ENCODE results near the gene PLEKHG3.
"Not testable (repeated sequence)": the region's sequence is repeated elsewhere in the genome, so short reads cannot be mapped to it uniquely, and the experiment has no call there.

PLEKHG3 gene

DNA sequence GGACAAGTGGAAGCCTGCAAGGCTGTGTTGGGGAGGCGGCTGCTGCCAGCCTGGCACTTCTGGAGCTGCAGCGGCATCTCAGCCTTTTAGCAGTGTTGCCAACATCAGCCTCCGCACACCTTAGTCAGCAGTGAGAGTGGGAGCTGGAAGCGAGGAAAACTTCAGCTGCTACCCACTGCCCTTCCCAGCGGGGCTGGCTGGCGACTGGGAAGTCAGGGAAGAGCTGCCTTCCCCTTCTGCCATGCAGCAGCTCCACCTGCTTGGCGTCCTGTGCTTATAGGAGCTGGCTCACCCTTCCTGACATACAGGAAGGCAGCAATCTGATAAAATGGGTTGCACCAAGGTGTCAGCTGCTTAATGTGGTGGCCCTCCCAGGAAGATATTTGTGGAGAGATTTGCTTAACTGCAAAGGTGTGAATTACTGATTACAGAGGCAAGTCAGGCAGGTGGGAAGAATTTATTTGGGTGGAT is 15.4 kb upstream of the PLEKHG3 start:
- no peak for DNase-seq

GRCh38 chr14:64689289-64689688 is 14.9 kb upstream of the PLEKHG3 start:
- DNase-seq = no peak

- DNase-seq = not testable (repeated sequence)
These were observed 13.6 kb upstream of the PLEKHG3 start for GRCh38 chr14:64690607-64691006.

DNA sequence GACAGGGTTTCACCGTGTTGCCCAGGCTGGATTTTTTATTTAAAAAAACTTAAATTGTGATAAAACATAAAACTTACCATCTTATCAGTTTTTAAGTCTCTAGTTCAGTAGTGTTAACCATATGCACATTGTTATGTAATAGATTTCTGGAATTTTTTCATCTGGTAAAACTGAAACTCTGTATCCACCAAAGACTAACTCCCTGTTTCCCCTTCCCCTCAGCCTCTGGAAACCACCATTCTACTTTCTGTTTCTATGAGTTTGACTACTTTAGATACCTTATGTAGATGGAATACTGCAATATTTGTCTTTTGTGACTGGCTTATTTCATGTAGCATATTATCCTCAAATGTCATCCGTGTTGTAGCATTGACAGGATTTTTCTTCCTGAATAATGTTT is 12.8 kb upstream of the PLEKHG3 start:
- DNase-seq = no peak

DNA sequence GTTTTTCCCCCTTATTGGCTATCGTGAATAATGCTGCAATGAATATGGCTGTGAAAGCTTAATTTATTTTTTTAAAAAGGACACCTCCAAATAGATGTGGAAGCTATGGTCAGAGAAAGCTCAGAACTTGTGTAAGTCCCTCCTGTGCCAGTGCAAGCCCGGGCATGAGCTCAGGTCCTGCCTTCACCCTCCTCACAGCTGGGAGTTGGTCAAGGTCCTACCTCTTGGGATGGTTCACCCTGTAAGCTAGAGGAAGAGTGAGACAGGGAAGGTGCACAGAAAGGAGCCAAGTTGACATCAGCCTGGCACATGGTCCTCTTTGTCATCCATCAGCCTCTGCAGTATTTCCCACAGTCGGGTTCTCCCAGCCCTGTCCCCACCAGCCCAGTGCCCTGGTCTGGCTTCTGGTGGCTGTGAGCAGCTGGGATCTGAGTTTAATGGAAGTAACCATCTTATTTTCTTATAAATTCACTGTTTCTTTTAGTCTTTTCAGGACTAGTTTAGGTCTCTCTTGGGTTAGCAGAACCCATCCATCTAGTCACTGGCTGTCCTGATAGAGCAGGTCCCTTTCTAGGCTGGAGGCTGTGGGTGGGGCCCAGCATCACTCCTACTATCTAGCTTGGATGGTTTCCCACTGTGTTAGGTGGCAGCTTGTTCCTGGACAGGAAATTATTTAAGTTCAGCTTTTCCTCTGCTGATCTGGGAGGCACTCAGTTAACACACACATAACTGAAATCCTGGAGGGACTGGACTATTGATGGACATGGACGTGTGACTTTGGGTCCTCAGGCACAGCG is 11.8 kb upstream of the PLEKHG3 start:
- DNase-seq = no peak

GRCh38 chr14:64692986-64693809 is 11.0 kb upstream of the PLEKHG3 start:
- DNase-seq = no peak

- DNase-seq = no peak
These were observed 10.4 kb upstream of the PLEKHG3 start for GRCh38 chr14:64693810-64694165.

GRCh38 chr14:64695071-64695470 is 9.2 kb upstream of the PLEKHG3 start:
- no peak for DNase-seq

DNA sequence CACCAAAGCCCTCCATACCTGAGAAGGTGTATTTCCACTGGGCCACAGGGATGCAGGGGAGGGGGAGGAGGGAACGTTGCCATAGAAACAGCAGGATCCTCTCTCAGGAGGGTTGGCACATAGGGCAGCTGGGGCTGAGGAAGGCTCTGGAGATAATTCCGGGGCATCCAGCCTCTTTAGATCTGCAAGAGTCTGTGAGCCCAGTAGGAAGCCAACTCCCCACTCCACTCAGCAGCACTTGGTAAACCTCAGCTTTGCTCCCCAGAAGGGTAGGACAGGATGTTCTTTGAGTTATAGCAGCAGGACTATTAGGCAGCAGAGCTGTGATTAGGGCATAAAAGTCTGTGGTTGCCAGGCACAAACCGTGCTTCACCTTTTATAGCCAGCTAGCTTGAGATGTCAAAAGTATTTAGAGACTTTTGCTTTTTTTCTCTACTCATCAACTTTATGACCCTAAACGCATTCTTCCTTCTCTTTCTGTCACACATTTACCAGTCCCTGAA is 7.8 kb upstream of the PLEKHG3 start:
- no peak for DNase-seq

GRCh38 chr14:64698903-64699302 is 5.3 kb upstream of the PLEKHG3 start:
- DNase-seq = no peak

- no peak for DNase-seq
These were observed 3.9 kb upstream of the PLEKHG3 start for GRCh38 chr14:64700290-64700689.

DNA sequence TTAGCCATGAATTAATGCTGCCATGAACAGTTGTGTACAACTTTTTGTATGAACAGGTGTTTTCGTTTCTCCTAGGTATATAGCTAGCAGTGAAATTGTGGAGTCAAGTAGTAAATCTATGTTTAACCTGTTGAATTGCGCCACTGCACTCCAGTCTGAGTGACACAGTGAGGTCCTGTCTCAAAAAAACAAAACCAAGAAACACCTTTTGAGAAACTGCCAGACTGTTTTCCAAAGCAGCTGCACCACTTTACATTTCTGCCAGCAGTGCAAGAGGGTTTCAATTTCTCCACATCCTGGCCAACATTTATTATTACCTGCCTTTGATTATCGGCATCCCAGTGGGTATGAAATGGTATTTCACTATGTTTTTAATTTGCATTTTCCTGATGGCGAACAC is 3.3 kb upstream of the PLEKHG3 start:
- no peak for DNase-seq

- DNase-seq = no peak
These were observed 2.6 kb upstream of the PLEKHG3 start for GRCh38 chr14:64701660-64702059.

DNA sequence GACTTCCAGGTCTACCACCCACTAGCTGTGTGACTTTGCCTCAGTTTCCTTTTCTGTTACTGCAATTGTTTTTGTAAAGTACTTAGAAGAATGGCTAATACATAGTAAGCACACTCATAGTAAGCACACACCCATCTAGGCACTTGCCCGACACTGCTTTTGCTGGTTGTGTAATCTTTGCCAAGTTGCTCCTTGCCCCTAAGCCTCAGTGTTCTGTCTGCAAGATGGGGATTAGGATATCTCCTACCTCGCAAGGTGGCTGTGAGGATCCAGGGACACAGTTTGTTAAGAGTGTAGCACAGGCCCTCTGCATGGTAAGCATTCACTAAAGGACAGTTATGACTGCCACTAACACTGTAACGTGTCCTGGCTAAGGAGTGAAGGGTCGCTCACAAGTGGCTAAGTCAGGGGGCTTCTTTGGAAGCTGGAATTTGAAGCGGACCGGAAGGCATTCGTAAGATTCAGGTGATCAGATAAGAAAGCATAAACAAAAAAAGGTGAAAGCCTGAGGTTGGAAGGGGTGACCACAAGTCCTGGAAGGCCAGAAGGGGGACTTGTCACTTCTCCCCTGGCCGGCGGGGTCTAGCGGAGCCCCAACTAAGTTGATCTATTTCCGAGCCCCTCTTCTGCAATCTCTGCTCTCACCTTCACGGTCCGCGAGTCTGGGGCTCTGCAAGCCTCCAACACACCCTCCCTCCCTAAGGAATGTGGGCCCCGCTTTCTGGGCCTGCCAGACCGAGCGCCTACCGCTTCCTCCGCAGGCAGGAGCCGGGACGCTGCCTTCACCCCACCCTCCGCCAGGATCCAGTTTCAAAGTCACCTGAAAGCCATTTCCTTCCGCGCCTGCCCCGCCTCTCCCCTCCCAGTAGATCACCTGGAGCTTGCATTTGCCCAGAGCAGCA is 1.5 kb upstream of the PLEKHG3 start:
- DNase-seq = no peak

GRCh38 chr14:64703395-64704142 is 655 bp upstream of the PLEKHG3 start:
- no peak for DNase-seq

DNA sequence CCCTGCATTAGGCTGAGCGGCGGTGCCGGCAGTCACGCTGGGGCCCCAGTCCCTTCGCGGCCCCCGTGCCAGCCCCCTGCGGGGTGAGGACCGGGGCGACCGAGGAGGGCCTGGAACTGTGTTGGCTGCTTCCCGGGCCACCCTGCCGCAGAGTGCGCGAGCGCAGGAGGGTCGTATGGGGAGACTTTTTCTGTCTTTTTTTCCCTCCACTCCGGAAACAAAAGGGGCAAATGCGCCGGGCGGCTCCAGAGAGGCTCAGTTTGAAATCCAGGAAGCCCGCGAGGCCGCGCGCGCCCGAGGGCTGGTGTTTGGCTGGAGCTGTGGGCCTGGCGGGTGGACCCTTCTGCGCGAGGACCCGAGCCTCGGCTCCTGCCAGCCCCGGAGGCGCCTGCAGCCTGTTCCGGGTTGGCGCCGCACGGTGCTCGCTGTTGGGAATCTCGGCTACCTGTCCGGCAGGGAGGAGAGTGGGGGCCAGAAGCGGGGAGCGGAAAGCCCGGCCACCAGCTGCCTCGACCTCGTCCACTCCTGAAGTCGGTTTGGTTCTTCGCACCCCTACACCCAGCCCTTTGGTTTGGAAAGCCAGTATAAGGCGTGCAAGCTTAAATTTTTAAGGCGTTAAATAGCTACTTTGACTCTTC is 638 bp downstream of the PLEKHG3 start:
- DNase-seq = no peak

DNA sequence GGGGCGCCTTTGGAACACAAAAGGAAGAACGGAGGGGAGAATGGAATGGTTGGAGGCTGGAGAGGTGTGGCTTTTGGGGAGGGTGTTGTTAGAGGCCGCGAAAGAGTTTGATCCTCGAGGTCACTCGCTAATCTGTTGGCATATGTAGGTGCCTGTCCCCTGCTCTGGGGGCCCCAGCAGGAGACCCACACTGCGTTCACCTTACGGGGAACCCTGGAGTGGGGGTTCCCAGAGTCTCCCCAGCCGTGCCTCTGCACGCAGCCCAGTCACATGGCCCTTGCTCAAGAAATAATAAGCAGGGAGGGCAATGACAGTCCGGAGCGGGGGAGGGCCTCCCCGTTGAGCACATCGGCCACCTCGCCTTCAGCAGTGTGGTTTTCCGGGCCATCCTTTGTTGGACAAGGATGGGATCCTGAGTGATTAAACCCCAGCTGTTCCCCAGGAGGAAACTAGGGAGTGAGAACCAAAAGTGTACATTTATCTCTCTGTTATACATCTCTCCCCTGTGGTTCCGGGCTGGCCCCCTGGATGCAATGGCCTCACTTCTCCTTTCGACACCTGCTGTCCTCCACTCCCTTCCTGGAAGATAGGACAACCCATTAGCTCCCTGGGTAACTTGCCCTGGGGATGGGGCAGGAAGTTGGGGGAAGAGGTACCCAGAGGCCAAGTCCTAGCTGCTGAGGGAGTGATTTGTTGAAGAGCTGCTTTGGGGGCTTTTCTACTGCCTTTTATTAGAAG is 1.3 kb downstream of the PLEKHG3 start:
- DNase-seq = no peak

DNA sequence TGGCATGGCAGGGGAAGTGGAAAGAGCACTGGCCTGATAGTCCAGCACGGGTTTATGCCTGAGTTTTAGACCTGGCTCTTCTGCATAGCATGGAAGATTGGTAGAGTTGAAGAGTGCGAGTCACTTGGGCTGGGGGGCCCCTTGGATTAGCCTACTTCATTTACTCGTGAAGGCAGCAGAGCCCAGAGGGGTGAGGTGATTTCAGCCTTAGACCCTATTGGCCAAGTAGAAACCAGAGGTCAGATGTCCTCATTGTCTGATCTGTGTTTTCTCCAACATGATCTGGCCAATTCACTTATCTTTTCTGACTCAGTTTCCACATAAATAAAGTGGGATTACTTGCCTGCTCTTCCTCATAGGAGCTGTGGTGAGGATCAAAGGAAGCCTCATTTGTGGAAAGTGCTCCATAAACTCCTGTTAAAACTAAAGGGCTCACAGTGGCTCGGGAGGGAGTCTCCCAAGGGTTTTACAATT is 1.9 kb downstream of the PLEKHG3 start:
- DNase-seq = no peak

GRCh38 chr14:64706593-64707193 is 2.5 kb downstream of the PLEKHG3 start:
- no peak for DNase-seq

- no peak for DNase-seq
These were observed 3.4 kb downstream of the PLEKHG3 start for GRCh38 chr14:64707661-64708060.

All from activated CD8-positive, alpha-beta memory T cell treated with anti-CD3 and anti-CD28 coated beads, Interleukin-2, amount 50 U/mL, for 4 hours (primary cell).